SK-N-SH (cell line): ENCODE data around the gene GFI1B. TPM values are rescaled to one million over a fixed set of nuclear protein-coding genes. Genes with fewer than 3 reads are reported as not detected.

Source experiments
- CTCF ChIA-PET: fragments of 300-600, 350-600 bp; formaldehyde crosslinking; extraction: SDS; loops from one replicate; lab custom pipeline; 2021; lab: Yijun Ruan, JAX
- POLR2A ChIA-PET: fragments of 350-600 bp; sonication (Branson Sonifier 250); formaldehyde crosslinking; extraction: SDS; loops from one replicate; lab custom pipeline; 2020; ENCODE audit warnings: antibody characterized with exemption, inconsistent platforms; lab: Yijun Ruan, JAX
- DNase-seq: peaks from one replicate; pipeline ENCODE4 v3.0.0; 2012
- H2AFZ ChIP-seq: fragments of 200-600 bp; sonication (generic); 2 replicates; pipeline ENCODE4 v1.8.1; 2016; ENCODE audit warnings: antibody characterized with exemption, mild to moderate bottlenecking, low read depth
- H3F3A ChIP-seq: fragments of 200-600 bp; sonication (generic); replicated peaks from 2 replicates; pipeline ENCODE3; 2016; ENCODE audit warnings: antibody characterized with exemption, mild to moderate bottlenecking; ENCODE audit not compliant: insufficient read depth
- H3K27ac ChIP-seq, 2 experiments: fragments of 200-500 bp in 1 of 2; fragments of 200-600 bp in 1 of 2; sonication (Bioruptor generic) in 1 of 2; sonication (generic), shearing (Covaris generic) in 1 of 2; 2 replicates each; pipeline versions ENCODE4 v1.5.1 to v1.6.1; 2014 to 2016; ENCODE audit warnings: low read depth in 2 of 2, inconsistent platforms in 1 of 2, low read length in 1 of 2, mild to moderate bottlenecking in 1 of 2, mixed read lengths in 1 of 2
- H3K27me3 ChIP-seq: fragments of 200-600 bp; sonication (generic), shearing (Covaris generic); 2 replicates; pipeline ENCODE4 v1.6.1; 2016; ENCODE audit warnings: mixed run types; ENCODE audit not compliant: insufficient read depth
- H3K36me3 ChIP-seq, 2 experiments: fragments of 200-500 bp in 1 of 2; fragments of 200-600 bp in 1 of 2; sonication (Bioruptor generic) in 1 of 2; sonication (generic) in 1 of 2; replicated peaks in 1 of 2; 2 replicates each; pipeline versions ENCODE3 to v1.5.1; 2014 to 2016; ENCODE audit warnings: low read length in 1 of 2, mild to moderate bottlenecking in 1 of 2; ENCODE audit not compliant: insufficient read depth in 2 of 2, control insufficient read depth in 1 of 2
- H3K4me1 ChIP-seq, 2 experiments: fragments of 200-500 bp in 1 of 2; fragments of 200-600 bp in 1 of 2; sonication (Bioruptor generic) in 1 of 2; sonication (generic), shearing (Covaris generic) in 1 of 2; 2 replicates each; pipeline versions ENCODE4 v1.5.1 to v1.6.1; 2014 to 2016; ENCODE audit warnings: low read depth in 1 of 2, low read length in 1 of 2, mixed run types in 1 of 2; ENCODE audit not compliant: insufficient read depth in 2 of 2, control insufficient read depth in 1 of 2
- H3K4me2 ChIP-seq: fragments of 200-600 bp; sonication (generic), shearing (Covaris generic); 2 replicates; pipeline ENCODE4 v1.6.1; 2017; ENCODE audit warnings: mixed run types
- H3K4me3 ChIP-seq, 2 experiments: fragments of 200-500 bp in 1 of 2; fragments of 200-600 bp in 1 of 2; sonication (Bioruptor generic) in 1 of 2; sonication (generic), shearing (Covaris generic) in 1 of 2; 2 replicates each; pipeline versions ENCODE4 v1.5.1 to v1.8.1; 2014 to 2016; ENCODE audit warnings: low read depth in 2 of 2, inconsistent platforms in 1 of 2, low read length in 1 of 2, mild to moderate bottlenecking in 1 of 2, mixed read lengths in 1 of 2, moderate library complexity in 1 of 2
- H3K79me2 ChIP-seq: fragments of 200-600 bp; sonication (generic); 2 replicates; pipeline ENCODE4 v1.8.1; 2017; ENCODE audit warnings: mild to moderate bottlenecking; ENCODE audit not compliant: insufficient read depth
- H3K9ac ChIP-seq: fragments of 200-600 bp; sonication (generic); 2 replicates; pipeline ENCODE4 v1.6.1; 2017; ENCODE audit warnings: mixed run types
- H3K9me2 ChIP-seq: fragments of 200-600 bp; sonication (generic); 2 replicates; pipeline ENCODE4 v1.6.1; 2017; ENCODE audit warnings: mixed run types
- H3K9me3 ChIP-seq: fragments of 200-600 bp; sonication (generic); 2 replicates; pipeline ENCODE4 v1.6.1; 2017; ENCODE audit warnings: mixed run types, mild to moderate bottlenecking, moderate library complexity
- H4K20me1 ChIP-seq: fragments of 200-600 bp; sonication (generic); 2 replicates; pipeline ENCODE4 v1.6.1; 2017; ENCODE audit warnings: mild to moderate bottlenecking, mixed run types; ENCODE audit not compliant: insufficient read depth
- CHD2 ChIP-seq: fragments of 150-350 bp; IDR thresholded peaks from 2 replicates; pipeline ENCODE4 v1.6.1; 2018; ENCODE audit warnings: low read length; ENCODE audit not compliant: partially characterized antibody
- FOSL2 ChIP-seq: IDR thresholded peaks from 2 replicates; pipeline ENCODE4 v1.4.0; 2012; ENCODE audit warnings: low read depth, mild to moderate bottlenecking, moderate library complexity, borderline replicate concordance
- FOXJ3 ChIP-seq: sonication (generic); formaldehyde crosslinking; IDR thresholded peaks from 2 replicates; pipeline ENCODE4 v1.5.1; 2020; ENCODE audit warnings: mild to moderate bottlenecking, missing genetic modification reagents
- JUND ChIP-seq: IDR thresholded peaks from 2 replicates; pipeline ENCODE4 v1.4.0; 2012
- MAX ChIP-seq: IDR thresholded peaks from 2 replicates; pipeline ENCODE4 v1.4.0; 2012; ENCODE audit warnings: low read depth
- MEF2A ChIP-seq: IDR thresholded peaks from 2 replicates; pipeline ENCODE4 v1.4.0; 2012; ENCODE audit warnings: low read depth, borderline replicate concordance
- NRF1 ChIP-seq: IDR thresholded peaks from 2 replicates; pipeline ENCODE4 v1.6.1; 2012; ENCODE audit warnings: low read depth, mild to moderate bottlenecking, low read length
- RAD21 ChIP-seq: IDR thresholded peaks from 2 replicates; pipeline ENCODE4 v1.6.1; 2012; ENCODE audit warnings: mild to moderate bottlenecking, low read length
- REST ChIP-seq: IDR thresholded peaks from 2 replicates; pipeline ENCODE4 v1.6.1; 2012; ENCODE audit warnings: mild to moderate bottlenecking, low read depth, low read length, moderate library complexity
- RFX5 ChIP-seq: IDR thresholded peaks from 2 replicates; pipeline ENCODE4 v1.6.1; 2012; ENCODE audit warnings: mild to moderate bottlenecking, improper control_type of control experiment, low read length
- TAF1 ChIP-seq: IDR thresholded peaks from 2 replicates; pipeline ENCODE4 v1.6.1; 2012; ENCODE audit warnings: low read depth, mild to moderate bottlenecking, low read length, moderate library complexity, borderline replicate concordance
- TCF12 ChIP-seq: IDR thresholded peaks from 2 replicates; pipeline ENCODE4 v1.4.0; 2012
- TEAD4 ChIP-seq: IDR thresholded peaks from 2 replicates; pipeline ENCODE4 v1.4.0; 2012; ENCODE audit warnings: mild to moderate bottlenecking, borderline replicate concordance; ENCODE audit not compliant: insufficient read depth
- USF1 ChIP-seq: IDR thresholded peaks from 2 replicates; pipeline ENCODE4 v1.4.0; 2012; ENCODE audit warnings: low read depth, borderline replicate concordance
- ZBTB33 ChIP-seq: IDR thresholded peaks from 2 replicates; pipeline ENCODE4 v1.4.0; 2012; ENCODE audit warnings: low read depth, borderline replicate concordance
- WGBS: methylation state at CpG from one replicate; pipeline ENCODE4 v1.1.6; 2017; ENCODE audit warnings: low lambda C conversion rate; 5-methylcytosine and 5-hydroxymethylcytosine counted together
- polyA plus RNA-seq, 3 experiments: library from polyadenylated mRNA; depleted of rRNA; stranded (reverse); fragments of >200 nt; gene quantifications; 2 replicates each; pipeline ENCODE4 v1.2.3, GENCODE V29; 2012

Gene GFI1B
- polyA plus RNA-seq, 1 of the 3 experiments (the other 2 are of a cell fraction): not detected

- TF ChIP-seq USF1: no peak
- no peak for TF ChIP-seq TEAD4
- TF ChIP-seq TCF12: no peak
- TF ChIP-seq RFX5: no peak
- TF ChIP-seq, all 33 proteins: peak for 0
These were observed 20.5 kb downstream of the GFI1B start (continued) for GRCh38 chr9:132998831-132999635.

GRCh38 chr9:133002147-133003070, 23.9 kb downstream of the GFI1B start:
- Histone ChIP-seq H3K9me2 (no peaks in the 10 kb centered on the region), H3K9me3 (no peaks in the 10 kb centered on the region), H3K27me3 (peaks cover 28% of the 10 kb centered on the region; the same call in 1 of the 2 replicates), H3F3A (no peaks in the 10 kb centered on the region), H4K20me1 (no peaks in the 10 kb centered on the region), H2AFZ (no peak overlapping the region), H3K27ac (no peak overlapping the region), H3K79me2 (no peaks in the 10 kb centered on the region), H3K4me3 (no peak overlapping the region), H3K9ac (no peak overlapping the region), H3K4me1 (no peaks in the 10 kb centered on the region; a peak in 1 of 4 replicates), H3K36me3 (no peaks in the 10 kb centered on the region), H3K4me2 (no peak overlapping the region)
- ChIA-PET POLR2A (interaction anchor here (0.6 kb wide), 1 partner anchor 700 kb away, joined by 3 read pairs; no protein-coding TSS in a partner anchor), CTCF (interaction anchor here (0.7 to 4.9 kb wide), 8 partner anchors 20 to 145 kb away, joined by 3 to 39 read pairs (median 4); partner anchors contain the start of gene GFI1B)
- DNase-seq: no peak
- TF ChIP-seq TAF1 (no peak), MEF2A (no peak), FOXJ3 (no peak), NRF1 (no peak), CHD2 (no peak)
- 60% methylated on average over 11 of the region's 13 CpGs for WGBS

GRCh38 chr9:133003071-133003461, 24.6 kb downstream of the GFI1B start:
- no peak overlapping the region for H3K9ac ChIP-seq
- no peak overlapping the region for H3K27ac ChIP-seq
- no peaks in the 10 kb centered on the region for H3F3A ChIP-seq
- no peak overlapping the region for H3K4me2 ChIP-seq
- H3K79me2 ChIP-seq: no peaks in the 10 kb centered on the region
- no peak overlapping the region for H2AFZ ChIP-seq
- POLR2A ChIA-PET: interaction anchor here (0.6 kb wide), 1 partner anchor 700 kb away, joined by 3 read pairs; no protein-coding TSS in a partner anchor
- H3K4me1 ChIP-seq: no peaks in the 10 kb centered on the region; a peak in 1 of 4 replicates
- CTCF ChIA-PET: interaction anchor here (0.7 to 4.9 kb wide), 7 partner anchors 20 to 145 kb away, joined by 3 to 39 read pairs (median 5); partner anchors contain the start of gene GFI1B
- DNase-seq: no peak
- H3K9me3 ChIP-seq: no peaks in the 10 kb centered on the region
- H4K20me1 ChIP-seq: no peaks in the 10 kb centered on the region
- no peaks in the 10 kb centered on the region for H3K9me2 ChIP-seq
- WGBS: no CpG with 5 or more reads among the region's 13 CpGs
- no peak overlapping the region for H3K4me3 ChIP-seq
- peaks cover 24% of the 10 kb centered on the region; the same call in 1 of the 2 replicates for H3K27me3 ChIP-seq
- no peaks in the 10 kb centered on the region for H3K36me3 ChIP-seq
- no peak for TF ChIP-seq MAX
- TF ChIP-seq USF1: no peak
- no peak for TF ChIP-seq ZBTB33
- no peak for TF ChIP-seq FOSL2
- no peak for TF ChIP-seq REST
- TF ChIP-seq RAD21: no peak
- TF ChIP-seq JUND: no peak
